HG03175 (cell line): ENCODE measurements around the gene RAB2B.
A peak's percentile ranks its signal among the peaks of the same experiment; 100 is the strongest.

Source experiments
- ATAC-seq: cut with Tn5 transposase; IDR thresholded peaks from one replicate; pipeline ENCODE4 v1.9.1; 2021; ENCODE audit warnings: mild to moderate bottlenecking, moderate library complexity; ENCODE audit not compliant: unreplicated experiment

Gene RAB2B

DNA sequence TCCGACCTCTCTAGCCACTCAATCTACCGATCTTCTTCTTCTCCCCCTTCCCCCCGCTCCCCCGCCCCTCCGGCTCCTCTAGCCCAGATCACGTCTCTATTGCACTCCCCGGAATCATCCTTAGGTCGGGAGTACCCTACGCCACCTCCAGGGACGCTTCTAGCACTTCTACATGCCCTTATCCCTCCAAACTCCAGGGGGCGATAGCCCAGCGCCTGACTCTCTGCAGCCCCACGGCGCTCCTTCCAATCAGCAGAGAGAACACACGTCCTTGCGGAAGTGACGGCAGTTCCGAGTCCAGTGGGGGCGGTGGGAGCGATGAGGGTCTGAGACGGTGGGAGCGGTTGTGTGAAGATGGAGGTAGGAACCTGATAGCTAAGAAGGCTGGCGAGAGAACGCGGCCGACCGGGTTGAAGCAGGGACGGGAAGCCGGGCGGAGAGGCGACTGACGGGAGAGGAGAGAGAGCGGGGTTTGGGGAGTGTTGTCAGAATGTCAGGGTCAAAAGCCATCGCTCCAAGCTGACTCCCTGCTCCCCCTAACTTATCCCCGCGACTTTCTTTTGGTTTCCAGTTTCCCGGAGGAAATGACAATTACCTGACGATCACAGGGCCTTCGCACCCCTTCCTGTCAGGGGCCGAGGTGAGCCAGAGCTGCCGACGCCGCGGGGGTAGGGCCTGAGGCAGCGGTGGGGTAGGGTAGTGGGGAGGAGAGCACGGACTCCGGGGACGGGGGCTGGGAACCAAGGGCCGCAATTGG, at the start of gene RAB2B, which contains the start of gene TOX4:
Gene RAB2B (minus strand): TSS at position 35 of the 757 bp plus-strand sequence. CDS start 87 bp downstream, outside the sequence.
Gene TOX4 (plus strand): TSS at position 271 of the 757 bp plus-strand sequence. CDS start 84 bp downstream, at position 355.
- ATAC-seq: peak; percentile 99

DNA sequence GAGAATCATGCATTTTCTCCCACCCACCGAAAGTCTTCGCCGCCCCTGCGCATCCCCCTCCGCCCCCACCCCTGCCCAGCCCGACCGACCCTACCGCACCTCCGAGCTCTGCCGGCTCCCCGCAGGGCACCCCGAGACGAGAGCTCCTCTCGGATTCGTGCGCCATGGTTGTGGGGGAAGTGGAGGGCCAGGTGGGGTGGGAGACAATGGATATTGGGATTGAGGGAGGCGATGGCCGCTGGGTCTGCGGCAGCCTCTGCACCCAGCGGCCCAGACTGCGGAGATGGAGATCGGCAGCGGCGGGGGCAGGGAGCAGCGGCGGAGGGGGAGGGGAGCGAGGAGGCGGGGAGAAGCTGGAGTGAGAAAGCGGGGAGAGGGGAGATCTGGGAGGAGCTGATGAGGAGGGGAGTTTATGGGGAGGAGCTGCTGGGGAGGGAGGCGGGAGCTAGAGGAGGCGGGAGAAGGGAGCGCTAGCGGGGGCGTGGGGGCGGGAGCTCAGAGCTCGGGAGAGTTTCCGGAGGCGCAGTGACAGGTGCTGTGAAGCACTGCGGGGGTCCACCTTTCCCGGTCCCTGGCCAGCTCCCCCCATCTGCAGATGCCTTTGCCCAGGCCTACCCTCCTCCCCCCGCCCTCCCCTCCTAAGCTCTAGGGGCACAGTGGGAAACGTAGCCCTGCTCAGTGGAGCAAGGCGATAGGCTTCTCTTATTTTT, 49.4 kb upstream of the RAB2B start, which contains the start of gene SALL2:
Gene SALL2 (minus strand): TSS at position 385 of the 710 bp plus-strand sequence. CDS start 219 bp downstream, at position 166.
- no peak for ATAC-seq

DNA sequence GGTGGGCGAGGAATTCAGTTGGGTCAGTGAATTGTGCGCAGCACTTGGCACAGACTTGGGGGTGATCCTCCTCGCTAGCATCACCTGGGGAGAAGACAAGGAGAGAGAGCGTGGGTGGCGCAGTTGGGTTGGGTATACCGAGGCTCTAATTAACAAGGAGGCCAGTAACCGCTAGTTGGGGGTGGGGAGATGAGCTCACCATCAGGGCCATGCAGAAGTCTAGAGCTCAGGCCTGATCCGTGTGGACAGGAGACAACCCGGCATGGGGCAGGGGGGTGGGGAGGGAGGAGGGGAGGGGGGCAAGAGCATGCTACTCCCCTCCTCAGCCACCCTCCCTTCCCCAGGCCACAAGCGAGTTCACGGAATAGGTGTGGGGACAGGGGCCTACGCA, 48.8 kb upstream of the RAB2B start:
- no peak for ATAC-seq

DNA sequence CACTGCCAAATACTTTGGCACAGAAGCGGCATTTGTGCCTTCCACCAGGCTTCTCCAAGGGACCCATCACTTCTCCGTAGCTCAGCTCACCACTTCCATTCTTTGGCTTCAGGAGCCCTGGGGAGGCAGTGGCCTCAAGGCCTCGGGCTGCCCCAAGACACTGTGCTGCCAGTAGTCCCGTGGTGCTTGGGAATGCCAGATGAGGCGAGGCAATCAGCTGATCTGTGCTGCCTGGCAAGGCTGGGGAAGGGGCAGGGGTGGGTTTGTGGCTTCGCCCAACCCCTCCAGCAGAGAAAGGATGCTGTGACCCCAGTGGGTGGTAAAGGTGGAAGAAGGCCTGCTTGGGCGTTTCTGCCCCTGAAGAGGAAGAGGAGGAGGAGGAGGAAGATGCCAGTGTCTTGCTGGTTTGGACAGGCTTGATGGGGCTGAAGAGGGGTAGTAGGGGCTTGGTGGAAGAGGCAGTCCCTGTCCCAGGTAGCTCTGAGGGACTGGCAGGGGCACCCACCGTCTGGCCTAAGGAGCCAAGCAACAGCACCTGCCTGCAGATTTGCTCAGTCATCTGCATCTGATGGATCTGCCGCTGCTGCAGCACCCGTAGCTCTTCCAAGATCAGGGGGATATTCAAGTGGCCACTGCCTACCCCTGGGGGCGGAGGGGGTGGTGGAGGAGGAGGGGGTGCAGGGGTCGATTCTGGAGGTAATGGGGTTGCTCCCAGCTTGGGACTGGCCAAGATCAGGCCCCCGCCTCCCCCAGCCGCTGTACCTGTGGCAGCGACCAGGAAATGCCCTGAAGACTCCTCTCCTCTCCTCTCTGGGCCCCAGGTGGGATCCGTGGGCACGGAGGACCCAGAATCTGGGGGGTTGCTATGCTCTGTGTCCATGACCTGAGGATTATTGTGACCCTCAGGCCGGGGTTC, 48.1 kb upstream of the RAB2B start:
- no peak for ATAC-seq

DNA sequence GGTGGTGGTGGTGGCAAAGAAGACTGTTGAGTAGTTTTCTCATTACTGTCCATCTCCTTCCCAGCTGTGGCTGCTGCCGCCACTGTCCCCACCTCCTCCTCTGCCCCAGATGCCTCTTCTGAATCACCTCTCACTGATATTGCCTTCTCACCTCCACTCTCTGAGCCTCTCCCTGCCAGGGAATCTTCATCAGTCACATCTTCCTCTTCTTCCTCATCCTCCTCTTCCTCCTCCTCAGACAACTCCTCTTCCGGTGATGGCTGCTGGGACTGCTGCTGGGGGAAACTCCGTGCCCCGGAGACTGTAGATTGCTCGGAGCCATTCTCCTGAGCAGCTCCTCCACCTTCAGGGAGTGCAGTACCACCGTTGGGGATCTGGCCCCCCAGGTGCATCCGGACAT, 46.4 kb upstream of the RAB2B start:
- no peak for ATAC-seq

DNA sequence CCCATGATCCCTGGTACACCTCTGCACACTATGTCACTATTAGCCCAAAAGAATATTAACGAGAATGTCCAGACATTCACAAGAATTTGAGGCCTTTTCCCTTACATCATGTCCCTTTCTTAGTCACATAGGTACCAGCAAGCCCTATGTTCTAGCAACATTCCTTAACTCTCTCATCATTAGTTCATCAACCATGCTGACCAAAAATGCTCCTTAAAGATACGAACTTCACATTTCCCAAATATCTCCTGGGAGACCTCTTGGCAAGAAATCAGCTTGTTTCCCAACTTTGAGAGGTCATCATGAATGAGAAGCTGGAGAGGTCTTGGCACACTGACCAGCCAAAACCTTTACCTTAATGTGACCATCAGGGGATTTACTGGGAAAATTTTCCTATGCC, 44.7 kb upstream of the RAB2B start:
- ATAC-seq: no peak

DNA sequence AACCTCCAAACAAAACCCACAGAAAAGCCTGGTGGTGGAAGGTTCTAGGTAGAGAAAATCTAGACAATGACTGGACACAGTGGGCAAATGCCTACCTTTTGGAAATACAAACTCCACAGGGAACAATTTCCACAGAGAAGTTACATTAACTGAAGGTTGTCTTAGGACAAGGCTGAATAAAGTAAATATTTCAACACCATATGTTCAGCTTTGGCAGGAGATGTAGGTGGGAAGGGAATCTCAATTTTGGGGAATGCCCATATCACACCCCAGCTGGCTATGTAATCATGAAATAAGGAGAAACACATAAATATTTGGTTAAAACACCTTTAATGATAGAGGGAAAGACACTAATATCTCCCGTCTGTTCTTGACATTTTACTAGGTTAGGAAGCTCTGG, 44.0 kb upstream of the RAB2B start:
- ATAC-seq: no peak

DNA sequence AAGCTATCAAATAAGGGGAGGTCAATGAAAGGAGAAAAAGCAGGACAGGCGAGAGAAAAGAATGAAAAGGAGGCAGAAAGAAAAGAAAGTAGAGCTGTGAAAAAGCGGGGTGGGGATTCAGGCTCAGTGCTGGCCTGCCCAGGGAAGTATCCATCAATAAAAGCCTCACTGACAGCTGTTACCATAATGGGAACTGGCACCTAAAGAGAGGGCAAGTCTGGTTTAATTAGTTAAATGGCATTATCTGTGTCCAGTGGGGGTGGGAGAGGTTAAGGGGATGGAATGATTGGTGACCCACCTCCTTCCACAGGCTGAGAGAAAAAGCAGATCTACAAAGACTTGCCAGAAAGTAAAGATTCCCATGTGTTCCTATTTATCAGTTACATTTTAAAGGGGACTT, 42.0 kb upstream of the RAB2B start:
- no peak for ATAC-seq

DNA sequence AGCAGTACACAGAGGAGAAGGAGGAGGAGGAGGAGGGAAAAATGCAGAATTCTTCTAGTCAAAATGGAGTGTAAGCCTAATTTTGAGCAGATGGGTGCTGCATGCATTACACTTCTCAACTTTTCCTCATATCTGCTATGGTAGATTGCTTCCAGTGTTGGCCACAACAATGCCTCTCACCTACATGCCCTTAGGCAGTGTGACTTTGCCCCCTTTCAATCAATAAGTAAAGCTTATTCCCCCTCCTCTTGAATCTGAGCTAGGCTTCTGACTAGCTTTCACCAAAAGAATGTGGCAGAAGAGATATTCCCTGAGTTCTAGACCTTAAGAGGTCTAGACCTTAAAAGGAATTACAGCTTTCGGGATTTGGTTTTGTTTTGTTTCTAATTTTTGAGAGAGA, 37.6 kb upstream of the RAB2B start:
- ATAC-seq: no peak

DNA sequence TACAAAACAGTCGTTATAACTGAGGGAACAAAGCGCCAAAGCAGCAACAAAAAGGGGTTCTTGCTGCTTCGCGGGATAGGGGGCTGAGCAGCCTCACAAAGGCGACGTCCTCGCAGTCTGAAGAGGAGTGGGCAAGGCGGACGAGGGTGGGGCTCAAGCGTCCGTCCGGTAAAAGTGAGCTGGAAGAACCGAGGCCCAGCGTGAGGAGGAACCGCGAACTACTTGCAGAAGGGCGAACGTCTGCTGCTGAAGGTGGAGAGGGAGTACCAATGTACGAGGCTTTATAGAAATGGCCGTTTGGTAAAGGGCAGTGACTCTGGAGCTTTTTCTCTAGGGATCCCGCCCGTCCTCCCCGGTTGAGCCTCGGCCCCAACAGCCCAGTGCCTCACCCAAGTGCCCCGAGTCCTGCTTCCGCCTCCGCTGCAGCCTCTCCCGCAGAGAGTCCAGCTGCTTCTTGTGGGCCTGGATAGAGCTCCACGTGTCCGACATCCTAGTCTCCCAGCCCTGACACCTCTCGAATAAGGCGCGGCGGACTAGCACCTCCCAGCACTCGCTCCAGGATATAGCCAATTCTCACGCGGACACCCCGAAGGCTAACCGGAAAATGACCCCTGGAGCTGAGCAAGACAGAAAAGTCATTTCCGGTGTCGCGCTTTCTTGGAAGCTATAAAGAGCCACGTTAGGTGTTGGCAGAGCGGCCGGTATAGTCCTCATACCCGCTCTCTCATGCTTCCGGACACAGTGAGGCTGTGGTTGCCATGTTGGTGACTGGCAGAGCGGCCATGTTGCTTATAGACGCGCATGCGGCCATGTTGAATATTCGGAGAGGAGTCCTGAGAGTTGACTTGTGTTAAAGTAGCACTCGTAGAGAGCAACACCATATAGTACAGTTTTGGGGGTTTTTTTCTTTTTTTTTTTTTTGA, 34.2 kb upstream of the RAB2B start, which contains the start of gene METTL3:
Gene METTL3 (minus strand): TSS at position 606 of the 923 bp plus-strand sequence. CDS start 117 bp downstream, at position 489.
- peak; percentile 98 for ATAC-seq

DNA sequence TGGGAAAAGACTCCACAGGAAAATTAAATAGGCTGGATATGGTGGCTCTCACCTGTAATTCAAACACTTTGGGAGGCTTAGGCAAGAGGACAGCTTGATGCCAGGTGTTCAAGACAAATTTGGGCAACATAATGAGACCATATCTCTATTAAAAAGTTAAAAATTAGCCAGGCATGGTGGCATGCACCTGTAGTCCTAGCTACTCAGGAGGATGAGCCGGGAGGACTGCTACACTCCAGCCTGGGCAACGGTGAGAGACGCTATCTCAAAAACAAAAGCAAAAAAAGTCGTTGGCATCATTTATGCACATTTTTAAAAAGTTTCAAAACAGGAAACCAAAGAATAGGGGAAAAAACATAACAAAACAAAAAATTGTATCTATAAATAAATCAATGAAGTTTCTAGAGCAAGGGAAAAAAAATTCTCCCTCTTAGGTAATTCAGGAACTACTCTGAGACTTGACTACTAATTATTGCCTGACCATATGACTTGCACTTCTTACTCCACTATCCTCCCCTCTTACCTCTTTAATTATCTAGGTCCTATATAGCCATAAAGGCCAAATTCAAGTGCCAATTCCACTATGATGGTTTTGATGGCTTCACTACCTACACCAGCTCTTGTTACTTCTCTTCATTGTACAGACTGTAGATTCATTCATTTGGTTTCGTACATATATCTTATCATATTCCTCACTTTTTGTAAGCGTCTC, 32.8 kb upstream of the RAB2B start:
- ATAC-seq: no peak

DNA sequence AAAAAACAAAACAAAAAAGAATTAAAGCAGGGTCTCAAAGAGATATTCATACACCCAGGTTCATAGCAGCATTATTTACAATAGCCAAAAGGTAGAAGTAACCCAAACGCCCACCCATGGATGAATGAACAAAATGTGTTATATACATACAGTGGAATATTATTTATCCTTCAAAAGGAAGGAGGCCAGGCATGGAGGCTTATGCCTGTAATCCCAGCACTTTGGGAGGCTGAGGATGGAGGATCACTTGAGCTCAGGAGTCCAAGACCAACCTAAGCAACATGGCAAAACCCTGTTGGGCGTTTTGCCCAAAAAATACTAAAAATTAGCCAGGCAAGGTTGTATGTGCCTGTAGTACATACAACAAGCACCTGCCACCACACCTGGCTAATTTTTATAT, 29.8 kb upstream of the RAB2B start:
- no peak for ATAC-seq

DNA sequence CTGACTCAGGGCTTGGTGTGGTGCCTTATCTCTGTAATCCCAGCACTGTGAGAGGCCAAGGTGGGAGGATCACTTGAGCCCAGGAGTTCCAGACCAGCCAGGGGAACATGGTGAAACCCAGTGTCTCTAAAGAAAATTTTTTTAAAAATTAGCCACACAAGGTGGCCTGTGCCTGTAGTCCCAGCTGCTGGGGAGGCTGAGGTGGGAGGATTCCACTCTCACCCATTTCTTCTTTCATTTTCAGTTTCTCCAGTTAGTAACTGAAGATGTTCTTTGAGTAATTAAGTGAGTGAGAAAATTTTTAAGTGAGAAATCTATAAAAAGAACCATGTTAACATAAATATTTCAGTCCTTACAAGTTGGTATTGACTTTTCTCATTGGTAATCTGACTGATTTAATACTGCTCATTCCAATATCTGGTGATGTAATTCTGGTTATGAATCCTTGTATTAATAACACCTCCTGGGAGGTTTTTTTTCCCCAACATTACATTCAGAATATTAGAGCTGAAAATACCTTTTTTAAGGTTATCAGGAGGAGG, 28.3 kb upstream of the RAB2B start:
- peak; percentile 80 for ATAC-seq

DNA sequence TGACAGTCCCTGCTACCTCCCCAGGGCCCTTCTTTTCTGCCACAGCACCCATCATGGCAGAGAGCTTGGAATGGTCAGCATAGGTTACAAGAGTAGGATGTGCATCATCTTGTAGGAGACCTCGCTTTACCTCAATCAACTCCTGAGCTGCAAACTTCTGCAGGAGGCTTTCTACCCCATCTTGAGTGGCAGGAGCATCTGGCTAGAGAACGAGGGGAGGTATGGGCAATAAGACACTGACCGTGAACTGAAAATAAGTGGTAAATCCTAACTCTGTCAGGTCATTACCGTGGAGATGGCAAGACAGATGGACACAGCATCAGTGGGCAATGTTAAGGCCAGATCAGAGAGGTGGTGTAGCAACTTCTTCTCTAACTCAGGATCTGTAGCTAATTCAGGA, 26.6 kb upstream of the RAB2B start:
- no peak for ATAC-seq

DNA sequence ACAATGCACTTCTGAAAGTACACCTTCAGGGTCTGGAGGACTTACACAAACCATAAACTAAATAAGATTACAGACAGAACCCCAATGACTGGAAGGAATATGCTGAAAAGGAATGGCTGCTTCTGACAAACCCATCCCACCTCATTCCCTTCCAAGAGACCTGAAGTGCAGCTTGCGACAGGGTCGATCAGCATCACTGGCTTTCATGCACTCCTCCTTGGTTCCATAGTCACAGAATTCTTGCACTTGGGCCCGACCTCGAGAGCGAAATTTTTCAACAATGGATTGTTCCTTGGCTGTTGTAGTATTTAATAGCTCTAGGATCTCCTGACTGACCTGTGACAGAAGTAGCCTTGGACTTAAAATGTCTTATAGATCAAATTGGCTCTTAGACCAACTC, 24.8 kb upstream of the RAB2B start:
- ATAC-seq: no peak

DNA sequence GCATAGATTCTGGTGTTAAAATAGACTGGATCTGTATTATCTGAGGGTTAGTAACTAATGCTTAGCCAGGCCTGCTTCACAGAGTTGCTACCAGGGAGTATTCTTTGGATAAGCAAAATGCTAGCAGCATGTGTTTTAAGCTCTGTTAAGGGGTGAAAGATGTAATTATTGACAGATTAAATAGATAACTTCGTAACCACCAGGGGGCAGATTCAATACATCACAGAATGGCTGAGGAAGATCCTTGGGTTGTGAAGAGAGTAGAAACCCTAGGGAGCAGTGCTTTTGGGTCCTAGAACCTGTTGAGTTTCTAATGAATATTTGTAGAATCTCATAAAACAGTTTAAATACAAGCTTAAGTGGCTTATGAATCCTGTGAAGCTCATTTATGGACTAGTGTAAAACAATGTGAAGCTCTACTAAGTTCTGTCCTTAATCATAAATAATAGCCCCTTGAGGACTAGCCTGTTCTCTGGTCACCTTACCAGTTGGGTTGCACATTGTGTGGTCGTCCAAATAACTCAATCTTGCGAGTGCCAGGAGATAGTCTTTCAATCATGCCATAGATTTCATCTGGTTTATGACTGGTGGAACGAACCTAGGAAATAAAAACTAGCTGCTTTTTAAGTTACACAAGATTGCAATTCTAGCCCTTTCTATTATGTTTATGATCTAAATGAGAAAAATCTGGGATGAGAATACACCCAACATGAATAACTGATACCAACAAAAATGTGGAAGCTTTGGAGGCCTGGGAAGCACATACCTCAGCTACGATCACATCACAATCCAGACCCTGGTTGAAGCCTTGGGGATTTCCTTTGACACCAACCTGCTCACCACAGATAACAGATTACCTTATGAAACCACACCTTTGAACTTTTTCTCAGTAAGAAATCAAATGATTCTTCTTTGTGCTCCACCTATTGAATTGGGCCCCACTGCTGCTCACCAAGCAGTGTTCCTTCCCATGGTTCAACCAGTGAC, 22.1 kb upstream of the RAB2B start:
- peak; percentile 58 for ATAC-seq

DNA sequence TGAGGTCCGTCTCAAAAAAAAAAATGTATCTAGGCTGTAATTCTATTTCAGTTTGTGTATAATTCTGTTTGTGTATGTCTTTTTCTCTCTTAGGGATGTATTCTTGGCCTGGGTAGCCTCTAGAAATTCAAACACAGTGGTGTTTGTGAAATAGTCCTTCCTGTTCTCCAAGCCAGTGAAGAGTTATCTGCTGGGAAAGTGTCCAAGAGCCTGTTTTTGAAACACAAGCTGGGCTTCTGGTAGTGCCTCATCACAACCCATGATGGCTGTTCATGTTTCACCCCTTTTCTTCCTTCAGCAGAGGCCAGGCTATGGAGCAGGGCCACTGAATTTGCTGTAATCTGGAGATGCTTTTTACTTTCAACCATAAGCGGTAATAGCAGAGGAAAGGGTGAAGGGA, 19.7 kb upstream of the RAB2B start:
- ATAC-seq: no peak
